Right ventricle myocardium superior (tissue), 1 donor: ENCODE data around the gene LRRC57. TPM values are rescaled to one million over a fixed set of nuclear protein-coding genes. Genes with fewer than 3 reads are reported as not detected.

ENCODE experiments used
- ATAC-seq: fragments of 200-7000 bp; cut with Tn5 transposase; one replicate; pipeline ENCODE4 v1.9.1; 2020; ENCODE audit warnings: mild to moderate bottlenecking; ENCODE audit not compliant: poor library complexity
- DNase-seq: peaks from one replicate; pipeline ENCODE4 v3.0.0-alpha.2; 2020
- intact Hi-C: fragments of 100-400 bp; cut with DNase I; formaldehyde crosslinking; loops from one replicate; pipeline ENCODE4 v1.11.2; 2022
- total RNA-seq: library from RNA; stranded (reverse); fragmentation: NEBNext Ultra II Directional; extraction: Animal tissue kit (Norgen Biotek cat#: 25700); gene quantifications from one replicate; pipeline ENCODE4 v1.2.1, GENCODE V29; 2021
- donor health status: DM: no; HTN: yes; CAD: no; lungs with severe emphysema.

The LRRC57 gene
- total RNA-seq, 1 donor from 2014 or later, result 11.9 TPM

GRCh38 chr15:42495361-42496212 is 53.0 kb downstream of the LRRC57 start, which contains the start of gene SNAP23:
Gene SNAP23, plus strand, starts transcription at chr15:42495634. Its CDS starts 16,213 bp downstream, at chr15:42511847.
- intact Hi-C loops, result no loop called here
- DNase-seq (peak; percentile 96), ATAC-seq (peak; percentile 95)

GRCh38 chr15:42494998-42495360 is 53.6 kb downstream of the LRRC57 start:
- ATAC-seq, result peak; percentile 26
- no peak for DNase-seq
- intact Hi-C loops, result no loop called here

GRCh38 chr15:42493679-42494078 is 54.9 kb downstream of the LRRC57 start:
- DNase-seq (no peak), ATAC-seq (no peak)
- intact Hi-C loops, result no loop called here

GRCh38 chr15:42491539-42492225 is 56.9 kb downstream of the LRRC57 start:
- intact Hi-C loops, result no loop called here
- DNase-seq (no peak), ATAC-seq (no peak)

GRCh38 chr15:42490671-42491538 is 57.7 kb downstream of the LRRC57 start, which contains the start of gene ZNF106:
Gene ZNF106, minus strand, starts transcription at chr15:42491141. Its CDS starts 18,852 bp downstream, at chr15:42472289.
- intact Hi-C loops, result no loop called here
- DNase-seq (peak; percentile 88), ATAC-seq (peak; percentile 82)

- DNase-seq (no peak), ATAC-seq (peak; percentile 1)
- intact Hi-C loops, result no loop called here
These were observed 58.3 kb downstream of the LRRC57 start for GRCh38 chr15:42490291-42490670.

Other genes with a start within 250 kb of the LRRC57 start
- 2.6 TPM for gene CAPN3, start 189.3 kb downstream of the LRRC57 start, total RNA-seq
- gene ZNF106, start 57.7 kb downstream of the LRRC57 start, total RNA-seq, result 479 TPM
- 21.2 TPM for gene SNAP23, start 53.2 kb downstream of the LRRC57 start, total RNA-seq
- 9.1 TPM for gene HAUS2, start within 50 bp of the LRRC57 start, total RNA-seq
- gene STARD9, start 26.8 kb upstream of the LRRC57 start, total RNA-seq, result 5.4 TPM
- 6.3 TPM for gene CDAN1, start 188.3 kb upstream of the LRRC57 start, total RNA-seq